HepG2 (cell line): Measurements from ENCODE around the gene CDC40. TPM values are rescaled to one million over a fixed set of nuclear protein-coding genes. Genes with fewer than 3 reads are reported as not detected.

Source experiments
- ARID4A ChIP-seq: sonication (generic); formaldehyde crosslinking; IDR thresholded peaks from 2 replicates; pipeline ENCODE4 v1.5.0; 2020; ENCODE audit warnings: mild to moderate bottlenecking, missing genetic modification reagents, borderline replicate concordance
- CHD2 ChIP-seq: IDR thresholded peaks from 2 replicates; pipeline ENCODE4 v1.6.1; 2011; ENCODE audit warnings: low read depth, low read length, improper control_type of control experiment
- CSRNP1 ChIP-seq: sonication (generic); formaldehyde crosslinking; IDR thresholded peaks from 2 replicates; pipeline ENCODE4 v1.8.1; 2023; ENCODE audit warnings: mild to moderate bottlenecking, missing genetic modification reagents
- FUBP1 ChIP-seq: sonication (generic); formaldehyde crosslinking; IDR thresholded peaks from 2 replicates; pipeline ENCODE4 v1.5.1; 2020; ENCODE audit warnings: missing genetic modification reagents, mild to moderate bottlenecking, borderline replicate concordance
- HDAC1 ChIP-seq: sonication (generic); formaldehyde crosslinking; IDR thresholded peaks from 2 replicates; pipeline ENCODE4 v1.5.1; 2020; ENCODE audit warnings: mild to moderate bottlenecking, missing genetic modification reagents
- HIVEP1 ChIP-seq: sonication (generic); formaldehyde crosslinking; IDR thresholded peaks from 2 replicates; pipeline ENCODE4 v1.4.0; 2020; ENCODE audit warnings: mild to moderate bottlenecking, missing genetic modification reagents
- NCOA2 ChIP-seq: sonication (generic); formaldehyde crosslinking; IDR thresholded peaks from 2 replicates; pipeline ENCODE4 v1.8.0; 2022; ENCODE audit warnings: inconsistent platforms
- REXO4 ChIP-seq: sonication (generic); formaldehyde crosslinking; IDR thresholded peaks from 2 replicates; pipeline ENCODE4 v1.8.0; 2022; ENCODE audit warnings: missing genetic modification reagents, mild to moderate bottlenecking, borderline replicate concordance
- ZNF549 ChIP-seq: sonication (generic); formaldehyde crosslinking; IDR thresholded peaks from 2 replicates; pipeline ENCODE4 v1.5.0; 2020; ENCODE audit warnings: missing genetic modification reagents
- ZNF768 ChIP-seq: sonication (generic); formaldehyde crosslinking; IDR thresholded peaks from 2 replicates; pipeline ENCODE4 v1.4.0; 2020; ENCODE audit warnings: missing genetic modification reagents
- ZNF773 ChIP-seq: sonication (generic); formaldehyde crosslinking; IDR thresholded peaks from 2 replicates; pipeline ENCODE4 v1.4.0; 2020; ENCODE audit warnings: missing genetic modification reagents, borderline replicate concordance
- ZSCAN22 ChIP-seq: sonication (generic); formaldehyde crosslinking; IDR thresholded peaks from 2 replicates; pipeline ENCODE4 v1.4.0; 2020; ENCODE audit warnings: mild to moderate bottlenecking, missing genetic modification reagents
- ZSCAN25 ChIP-seq: sonication (generic); formaldehyde crosslinking; IDR thresholded peaks from 2 replicates; pipeline ENCODE4 v1.8.0; 2022; ENCODE audit warnings: mild to moderate bottlenecking, missing genetic modification reagents
- polyA plus RNA-seq, 8 experiments: library from polyadenylated mRNA; depleted of rRNA in 3 of 8; stranded (reverse) in 7 of 8; unstranded in 1 of 8; fragments of >200 nt; fragmentation: Illumina TruSeq in 4 of 8; extraction: Trizol in 4 of 8; gene quantifications; 2 replicates each; pipeline versions ENCODE4 v1.2.1 to v1.2.3, GENCODE V29; 2011 to 2016; ENCODE audit warnings: low read depth in 4 of 8, missing spikeins in 1 of 8, mixed read lengths in 1 of 8; ENCODE audit not compliant: insufficient read depth in 1 of 8
- total RNA-seq, 5 experiments: library from RNA; depleted of rRNA; stranded (reverse); fragments of >200 nt; fragmentation: Illumina TruSeq; extraction: Trizol; gene quantifications; 2 replicates each; pipeline ENCODE4 v1.2.3, GENCODE V29; 2016; ENCODE audit warnings: low read depth in 1 of 5

Gene CDC40
- total and polyA plus RNA-seq, 2 of the 13 experiments (the other 11 are each of a cell fraction or from before 2014, with no cell fraction given): 11.4 to 21.5 TPM

DNA sequence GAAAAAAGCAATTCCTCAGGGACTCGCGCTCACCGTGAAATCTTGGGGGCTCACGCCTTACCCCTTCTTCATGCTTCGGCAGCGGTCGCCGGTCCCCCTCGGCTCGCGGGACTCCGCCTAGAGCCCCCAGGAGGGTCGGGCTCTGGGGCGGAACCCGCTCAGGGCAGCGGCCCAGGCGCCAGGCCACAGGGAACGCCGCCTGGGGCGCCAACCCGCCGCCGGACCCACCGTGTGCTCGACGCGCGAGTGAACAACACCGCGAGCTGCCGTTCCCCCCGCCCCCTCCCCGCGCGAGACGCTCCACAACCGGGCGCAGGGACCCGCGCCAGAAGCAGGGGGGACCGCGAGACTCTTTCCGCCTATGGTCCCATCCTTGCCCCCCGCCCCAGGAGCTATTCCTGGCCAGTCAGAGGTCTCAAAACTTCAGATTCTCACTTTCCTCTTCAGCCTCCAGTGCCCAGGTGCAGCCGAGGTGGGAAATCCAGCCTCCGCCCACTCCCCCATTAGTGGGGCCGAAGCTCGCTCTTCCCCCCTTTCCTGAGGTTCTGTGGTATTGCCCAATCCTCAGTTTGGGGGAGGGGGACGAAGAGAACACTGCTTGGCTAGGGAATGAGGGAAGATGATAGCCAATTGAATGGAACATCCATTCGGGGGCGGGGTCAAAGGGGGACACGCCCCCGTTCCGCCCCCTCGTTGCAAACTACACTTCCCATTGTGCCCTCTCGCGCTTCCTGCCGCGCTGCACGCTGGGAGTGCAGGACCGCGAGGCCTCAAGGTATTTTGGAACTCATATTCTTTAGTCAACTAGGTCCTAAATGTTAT lies 610 bp upstream of the CDC40 start, which contains the start of gene WASF1 (continued):
- TF ChIP-seq CSRNP1 (CRISPR knock-in tag) (0 out of 2 replicates have a peak, but pooled peaks have one; percentile 64), ZNF768 (no peak; the same call in 1 of the 2 replicates), HDAC1 (peak; percentile 40), ZSCAN25 (no peak), REXO4 (CRISPR knock-in tag) (no peak), FUBP1 (CRISPR knock-in tag) (no peak), ARID4A (peak; percentile 59; the same call in 1 of the 2 replicates), ZNF549 (CRISPR knock-in tag) (no peak), ZNF773 (CRISPR knock-in tag) (peak; percentile 62; the same call in 1 of the 2 replicates), NCOA2 (CRISPR knock-in tag) (no peak; the same call in 1 of the 2 replicates), CHD2 (peak; percentile 82), HIVEP1 (CRISPR knock-in tag) (peak; percentile 67; the same call in 1 of the 2 replicates), ZSCAN22 (CRISPR knock-in tag) (no peak)
- TF ChIP-seq, all 625 proteins: peak for 217
